Sciatic nerve (tissue), 1 donor: ENCODE measurements around the gene KCTD12. TPM values are rescaled to one million over a fixed set of nuclear protein-coding genes. Genes with fewer than 3 reads are reported as not detected.

Experiments
- total RNA-seq: library from RNA; stranded (reverse); fragmentation: NEBNext Ultra II Directional; extraction: Animal tissue kit (Norgen Biotek cat#: 25700); gene quantifications from one replicate; pipeline ENCODE4 v1.2.1, GENCODE V29; 2021
- donor health status: DM: no; HTN: no; CAD: no.

Gene KCTD12
- total RNA-seq, 1 donor from 2014 or later = 202 TPM

Other genes starting within 250 kb of the KCTD12 start
- gene ACOD1, start 62.1 kb upstream of the KCTD12 start, total RNA-seq = not detected
- gene CLN5, start 105.7 kb upstream of the KCTD12 start, total RNA-seq = 46.5 TPM
- gene FBXL3, start 140.8 kb upstream of the KCTD12 start, total RNA-seq = 88.8 TPM